HUES48 (cell line): ENCODE results near the gene FAM135A.

Experiments
- H3K27ac ChIP-seq: one replicate; pipeline ENCODE4 v1.7.0; 2013; ENCODE audit warnings: low read depth, low read length, inconsistent platforms
- H3K27me3 ChIP-seq: 2 replicates; pipeline ENCODE4 v1.6.1; 2013; ENCODE audit warnings: mild to moderate bottlenecking, low read length; ENCODE audit not compliant: control insufficient read depth, insufficient read depth
- H3K36me3 ChIP-seq: 2 replicates; pipeline ENCODE4 v1.6.1; 2013; ENCODE audit warnings: low read length; ENCODE audit not compliant: control insufficient read depth, insufficient read depth
- H3K4me1 ChIP-seq: 2 replicates; pipeline ENCODE4 v1.6.1; 2013; ENCODE audit warnings: mild to moderate bottlenecking, low read length; ENCODE audit not compliant: control insufficient read depth, insufficient read depth
- H3K4me3 ChIP-seq: 2 replicates; pipeline ENCODE4 v1.5.1; 2013; ENCODE audit warnings: mild to moderate bottlenecking, low read depth, low read length
- H3K9ac ChIP-seq: 2 replicates; pipeline ENCODE4 v1.6.1; 2013; ENCODE audit warnings: mild to moderate bottlenecking, low read depth, low read length, moderate library complexity
- H3K9me3 ChIP-seq: 2 replicates; pipeline ENCODE4 v1.6.1; 2013; ENCODE audit warnings: low read length; ENCODE audit not compliant: control insufficient read depth, insufficient read depth

Gene FAM135A

GRCh38 chr6:70380252-70380651 lies 33.1 kb upstream of the FAM135A start:
- H3K9me3 ChIP-seq = no peaks in the 10 kb centered on the region
- H3K4me1 ChIP-seq = peaks cover 8% of the 10 kb centered on the region; the same call in 1 of the 2 replicates
- no peak overlapping the region for H3K27ac ChIP-seq
- H3K27me3 ChIP-seq = no peaks in the 10 kb centered on the region
- H3K4me3 ChIP-seq = no peak overlapping the region
- H3K36me3 ChIP-seq = no peaks in the 10 kb centered on the region
- no peak overlapping the region for H3K9ac ChIP-seq

- no peak overlapping the region for H3K9ac ChIP-seq
- no peaks in the 10 kb centered on the region for H3K36me3 ChIP-seq
- H3K4me3 ChIP-seq = no peak overlapping the region
- no peak overlapping the region for H3K27ac ChIP-seq
- no peaks in the 10 kb centered on the region for H3K27me3 ChIP-seq
- H3K9me3 ChIP-seq = no peaks in the 10 kb centered on the region
- H3K4me1 ChIP-seq = peaks cover 8% of the 10 kb centered on the region; the same call in 1 of the 2 replicates
Measured at GRCh38 chr6:70380771-70381416, 32.4 kb upstream of the FAM135A start.

- H3K36me3 ChIP-seq = no peaks in the 10 kb centered on the region
Measured at GRCh38 chr6:70381417-70381782, 31.9 kb upstream of the FAM135A start.

GRCh38 chr6:70385901-70386300 lies 27.4 kb upstream of the FAM135A start:
- Histone ChIP-seq H3K27me3 (no peaks in the 10 kb centered on the region), H3K27ac (no peak overlapping the region), H3K36me3 (no peaks in the 10 kb centered on the region)

More at GRCh38 chr6:70381417-70381782, 31.9 kb upstream of the FAM135A start:
- H3K27ac ChIP-seq = no peak overlapping the region
- H3K9ac ChIP-seq = no peak overlapping the region
- peaks cover 8% of the 10 kb centered on the region; the same call in 1 of the 2 replicates for H3K4me1 ChIP-seq
- no peaks in the 10 kb centered on the region for H3K27me3 ChIP-seq
- no peaks in the 10 kb centered on the region for H3K9me3 ChIP-seq
- H3K4me3 ChIP-seq = no peak overlapping the region

GRCh38 chr6:70388814-70389213 lies 24.5 kb upstream of the FAM135A start:
- H3K4me3 ChIP-seq = no peak overlapping the region
- no peaks in the 10 kb centered on the region for H3K4me1 ChIP-seq
- H3K36me3 ChIP-seq = no peaks in the 10 kb centered on the region
- no peak overlapping the region for H3K9ac ChIP-seq
- no peak overlapping the region for H3K27ac ChIP-seq
- no peaks in the 10 kb centered on the region for H3K9me3 ChIP-seq
- no peaks in the 10 kb centered on the region for H3K27me3 ChIP-seq

More at GRCh38 chr6:70385901-70386300, 27.4 kb upstream of the FAM135A start:
- Histone ChIP-seq H3K9ac (no peak overlapping the region), H3K4me3 (no peak overlapping the region), H3K9me3 (no peaks in the 10 kb centered on the region), H3K4me1 (0 out of 2 replicates have a peak, but pooled peaks cover 4% of the 10 kb centered on the region)

GRCh38 chr6:70389261-70389660 lies 24.0 kb upstream of the FAM135A start:
- Histone ChIP-seq H3K9me3 (no peaks in the 10 kb centered on the region), H3K4me1 (no peaks in the 10 kb centered on the region), H3K9ac (no peak overlapping the region), H3K27me3 (no peaks in the 10 kb centered on the region), H3K4me3 (no peak overlapping the region), H3K27ac (no peak overlapping the region), H3K36me3 (no peaks in the 10 kb centered on the region)

- Histone ChIP-seq H3K9ac (no peak overlapping the region), H3K27ac (no peak overlapping the region), H3K36me3 (no peaks in the 10 kb centered on the region), H3K9me3 (no peaks in the 10 kb centered on the region), H3K4me1 (no peaks in the 10 kb centered on the region), H3K4me3 (no peak overlapping the region), H3K27me3 (no peaks in the 10 kb centered on the region)
Measured at GRCh38 chr6:70390067-70390466, 23.2 kb upstream of the FAM135A start.

GRCh38 chr6:70391492-70391891 lies 21.8 kb upstream of the FAM135A start:
- H3K27ac ChIP-seq = no peak overlapping the region
- H3K4me3 ChIP-seq = no peak overlapping the region
- no peaks in the 10 kb centered on the region for H3K27me3 ChIP-seq
- H3K4me1 ChIP-seq = no peaks in the 10 kb centered on the region
- no peak overlapping the region for H3K9ac ChIP-seq
- no peaks in the 10 kb centered on the region for H3K9me3 ChIP-seq
- no peaks in the 10 kb centered on the region for H3K36me3 ChIP-seq

GRCh38 chr6:70394518-70395300 lies 18.6 kb upstream of the FAM135A start:
- H3K4me1 ChIP-seq = no peaks in the 10 kb centered on the region
- no peaks in the 10 kb centered on the region for H3K36me3 ChIP-seq
- no peak overlapping the region for H3K9ac ChIP-seq
- no peak overlapping the region for H3K4me3 ChIP-seq
- no peaks in the 10 kb centered on the region for H3K9me3 ChIP-seq
- no peak overlapping the region for H3K27ac ChIP-seq
- no peaks in the 10 kb centered on the region for H3K27me3 ChIP-seq

GRCh38 chr6:70395301-70395672 lies 18.0 kb upstream of the FAM135A start:
- Histone ChIP-seq H3K4me1 (no peaks in the 10 kb centered on the region), H3K27ac (no peak overlapping the region), H3K9me3 (no peaks in the 10 kb centered on the region), H3K4me3 (no peak overlapping the region), H3K36me3 (no peaks in the 10 kb centered on the region), H3K9ac (no peak overlapping the region), H3K27me3 (no peaks in the 10 kb centered on the region)

GRCh38 chr6:70396163-70396562 lies 17.1 kb upstream of the FAM135A start:
- Histone ChIP-seq H3K36me3 (no peaks in the 10 kb centered on the region), H3K27ac (no peak overlapping the region), H3K4me3 (no peak overlapping the region), H3K4me1 (no peaks in the 10 kb centered on the region), H3K9ac (no peak overlapping the region), H3K9me3 (no peaks in the 10 kb centered on the region), H3K27me3 (no peaks in the 10 kb centered on the region)
